Activated CD4-positive, alpha-beta T cell treated with anti-CD3 and anti-CD28 coated beads for 36 hours (primary cell): ENCODE results near the gene UMPS. TPM values are rescaled to one million over a fixed set of nuclear protein-coding genes. Genes with fewer than 3 reads are reported as not detected.
A peak's percentile ranks its signal among the peaks of the same experiment; 100 is the strongest.

Experiments used
- ATAC-seq: fragments of 200-7000 bp; cut with Tn5 transposase; one replicate; pipeline ENCODE4 v1.10.0; 2021; ENCODE audit warnings: mild to moderate bottlenecking, moderate library complexity
- CTCF ChIA-PET: fragments of 350-600 bp; sonication (Branson Sonifier 250); formaldehyde crosslinking; loops from one replicate; lab custom pipeline; 2021; ENCODE audit warnings: antibody characterized with exemption; lab: Charles Lee
- POLR2A ChIA-PET: fragments of 350-600 bp; sonication (Branson Sonifier 250); formaldehyde crosslinking; loops from one replicate; lab custom pipeline; 2021; ENCODE audit warnings: antibody characterized with exemption, inconsistent platforms; lab: Charles Lee
- DNase-seq: peaks from one replicate; pipeline ENCODE4 v3.0.0-alpha.2; 2020
- H3K27ac Mint-ChIP-seq: one replicate; pipeline ENCODE4 v1.8.0; 2021; ENCODE audit warnings: mixed read lengths
- H3K27me3 Mint-ChIP-seq: one replicate; pipeline ENCODE4 v1.8.0; 2021; ENCODE audit warnings: mixed read lengths
- H3K36me3 Mint-ChIP-seq: one replicate; pipeline ENCODE4 v1.8.0; 2021; ENCODE audit warnings: low read depth, mixed read lengths
- H3K4me1 Mint-ChIP-seq: one replicate; pipeline ENCODE4 v1.8.0; 2021; ENCODE audit warnings: mixed read lengths
- H3K4me3 Mint-ChIP-seq: one replicate; pipeline ENCODE4 v1.8.0; 2021; ENCODE audit warnings: mild to moderate bottlenecking, moderate library complexity, mixed read lengths
- H3K9me3 Mint-ChIP-seq: one replicate; pipeline ENCODE4 v1.8.0; 2021; ENCODE audit warnings: low read depth, mixed read lengths
- intact Hi-C, 2 experiments: fragments of 100-400 bp; cut with DNase I in 1 of 2; cut with micrococcal nuclease in 1 of 2; formaldehyde crosslinking; loops; one replicate each; pipeline versions ENCODE4 v1.14.2 to v1.15.1; 2022 to 2024; cut with DNase I, micrococcal nuclease
- total RNA-seq, 2 experiments: library from RNA; stranded (reverse); gene quantifications; one replicate each; pipeline ENCODE4 v1.2.3, GENCODE V29; 2021

Gene UMPS
- total RNA-seq, 2 experiments from 2014 or later = 35.9 to 42.4 TPM

DNA sequence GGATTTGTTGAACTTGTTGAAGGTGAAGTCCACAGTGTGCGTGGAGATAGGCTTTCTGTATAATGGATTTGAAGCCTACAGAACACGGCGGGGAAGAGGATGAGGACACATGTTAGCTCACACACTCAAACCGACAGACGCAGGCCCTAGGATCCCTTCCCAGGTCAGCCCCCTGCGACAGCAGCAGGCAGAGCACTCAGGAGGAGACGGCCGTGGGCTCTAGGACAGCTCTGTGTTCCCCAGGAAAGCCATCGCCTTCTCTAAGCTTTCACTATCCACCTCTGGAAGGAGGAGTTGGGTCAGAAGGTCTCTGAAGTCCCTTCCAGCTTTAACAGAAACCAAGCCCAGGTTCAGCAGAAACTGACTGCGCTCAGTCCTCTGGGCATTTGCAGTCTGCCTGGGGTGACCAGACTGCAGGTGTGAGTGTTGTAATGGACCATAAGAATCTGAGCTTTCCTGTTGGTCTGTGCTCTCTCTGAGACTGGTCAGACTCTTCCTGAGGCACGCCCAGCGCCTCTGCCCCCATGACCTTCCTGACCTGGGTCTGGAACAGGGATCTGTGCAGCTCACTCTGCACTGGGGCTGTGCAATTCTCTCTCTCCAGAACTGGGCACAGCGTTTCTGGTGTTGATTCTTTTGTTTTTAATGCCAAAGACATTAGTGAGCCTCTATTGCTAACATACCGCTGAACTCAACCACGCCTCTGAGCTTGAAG, 33.5 kb downstream of the UMPS start:
- DNase-seq = no peak
- Mint-ChIP-seq H3K4me3 (no peak overlapping the region), H3K27ac (no peak overlapping the region), H3K27me3 (no peaks in the 10 kb centered on the region), H3K4me1 (peaks cover 7% of the 10 kb centered on the region), H3K9me3 (no peaks in the 10 kb centered on the region), H3K36me3 (no peaks in the 10 kb centered on the region)
- CTCF ChIA-PET = interaction anchor here (1.6 to 8.9 kb wide), 3 partner anchors 24 to 142 kb away, joined by 7 to 151 read pairs (median 8); no protein-coding TSS in a partner anchor
- POLR2A ChIA-PET = no interaction called here
- ATAC-seq = no peak
- intact Hi-C loops = loop anchor here in 1 of 2 experiments (5.0 kb wide), 1 partner anchor 824 kb away; no protein-coding TSS in a partner anchor

DNA sequence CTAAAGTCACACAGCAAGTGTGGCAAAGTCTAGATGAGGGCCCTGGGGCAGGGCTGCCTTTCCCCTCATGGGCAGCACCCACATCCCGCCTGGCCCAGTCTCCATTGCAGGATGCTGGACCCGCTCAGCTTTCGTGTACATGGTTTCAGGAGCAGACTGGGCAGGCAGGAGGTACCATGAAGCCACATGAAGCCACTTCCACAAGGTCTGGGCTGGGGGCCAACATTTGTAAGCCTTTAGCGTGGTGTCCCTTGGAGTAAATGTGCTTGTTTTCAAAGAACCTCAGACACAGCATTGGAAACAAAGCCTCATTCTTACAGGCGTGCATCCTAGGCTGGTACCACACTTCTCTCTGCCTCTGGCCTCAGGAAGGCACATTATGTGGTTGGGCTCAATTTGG, 34.5 kb downstream of the UMPS start:
- H3K27ac Mint-ChIP-seq = no peak overlapping the region
- ChIA-PET POLR2A (no interaction called here), CTCF (interaction anchor here (0.6 to 8.9 kb wide), 2 partner anchors 71 to 138 kb away, joined by 4 to 151 read pairs; no protein-coding TSS in a partner anchor)
- intact Hi-C loops = loop anchor here in 1 of 2 experiments (5.0 kb wide), 1 partner anchor 823 kb away; no protein-coding TSS in a partner anchor
- H3K9me3 Mint-ChIP-seq = no peaks in the 10 kb centered on the region
- no peaks in the 10 kb centered on the region for H3K27me3 Mint-ChIP-seq
- no peaks in the 10 kb centered on the region for H3K36me3 Mint-ChIP-seq
- no peak for DNase-seq
- H3K4me1 Mint-ChIP-seq = peaks cover 5% of the 10 kb centered on the region
- no peak overlapping the region for H3K4me3 Mint-ChIP-seq
- ATAC-seq = no peak

DNA sequence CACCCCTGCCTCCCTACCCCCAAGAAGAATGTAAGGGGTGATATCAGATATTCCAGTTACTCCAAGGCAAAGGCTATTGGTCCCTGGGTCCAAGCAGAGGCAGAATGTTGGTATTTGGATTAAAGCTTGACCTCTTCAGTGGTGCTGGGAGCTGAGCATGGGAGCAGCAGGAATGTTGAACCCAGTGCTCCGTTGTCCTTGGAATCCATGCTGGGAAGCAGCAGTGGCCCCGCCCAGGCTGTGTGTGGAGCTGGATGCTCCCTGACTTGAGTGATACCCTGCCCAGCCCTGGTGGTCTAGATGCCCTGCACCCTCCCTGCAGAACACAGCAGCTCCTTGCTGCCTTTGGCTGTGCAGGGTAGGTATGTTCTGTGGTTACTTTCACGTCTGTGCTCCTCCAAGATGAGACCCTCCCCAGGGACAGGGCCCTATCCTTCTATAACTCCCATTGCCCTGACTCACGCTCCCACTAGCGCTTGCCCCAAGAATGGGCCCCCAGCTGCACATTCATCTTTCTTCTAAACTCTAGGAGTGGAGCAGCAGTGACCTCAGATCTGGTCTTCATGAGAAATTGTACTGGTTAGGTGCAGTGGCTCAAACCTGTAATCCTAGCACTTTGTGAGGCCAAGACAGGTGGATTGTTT, 35.1 kb downstream of the UMPS start:
- CTCF ChIA-PET = interaction anchor here (0.6 to 8.9 kb wide), 2 partner anchors 70 to 137 kb away, joined by 4 to 151 read pairs; no protein-coding TSS in a partner anchor
- Mint-ChIP-seq H3K4me3 (no peak overlapping the region), H3K27ac (no peak overlapping the region), H3K36me3 (no peaks in the 10 kb centered on the region), H3K9me3 (no peaks in the 10 kb centered on the region), H3K27me3 (no peaks in the 10 kb centered on the region), H3K4me1 (peaks cover 5% of the 10 kb centered on the region)
- no peak for DNase-seq
- ATAC-seq = no peak
- intact Hi-C loops = no loop called here
- POLR2A ChIA-PET = no interaction called here

DNA sequence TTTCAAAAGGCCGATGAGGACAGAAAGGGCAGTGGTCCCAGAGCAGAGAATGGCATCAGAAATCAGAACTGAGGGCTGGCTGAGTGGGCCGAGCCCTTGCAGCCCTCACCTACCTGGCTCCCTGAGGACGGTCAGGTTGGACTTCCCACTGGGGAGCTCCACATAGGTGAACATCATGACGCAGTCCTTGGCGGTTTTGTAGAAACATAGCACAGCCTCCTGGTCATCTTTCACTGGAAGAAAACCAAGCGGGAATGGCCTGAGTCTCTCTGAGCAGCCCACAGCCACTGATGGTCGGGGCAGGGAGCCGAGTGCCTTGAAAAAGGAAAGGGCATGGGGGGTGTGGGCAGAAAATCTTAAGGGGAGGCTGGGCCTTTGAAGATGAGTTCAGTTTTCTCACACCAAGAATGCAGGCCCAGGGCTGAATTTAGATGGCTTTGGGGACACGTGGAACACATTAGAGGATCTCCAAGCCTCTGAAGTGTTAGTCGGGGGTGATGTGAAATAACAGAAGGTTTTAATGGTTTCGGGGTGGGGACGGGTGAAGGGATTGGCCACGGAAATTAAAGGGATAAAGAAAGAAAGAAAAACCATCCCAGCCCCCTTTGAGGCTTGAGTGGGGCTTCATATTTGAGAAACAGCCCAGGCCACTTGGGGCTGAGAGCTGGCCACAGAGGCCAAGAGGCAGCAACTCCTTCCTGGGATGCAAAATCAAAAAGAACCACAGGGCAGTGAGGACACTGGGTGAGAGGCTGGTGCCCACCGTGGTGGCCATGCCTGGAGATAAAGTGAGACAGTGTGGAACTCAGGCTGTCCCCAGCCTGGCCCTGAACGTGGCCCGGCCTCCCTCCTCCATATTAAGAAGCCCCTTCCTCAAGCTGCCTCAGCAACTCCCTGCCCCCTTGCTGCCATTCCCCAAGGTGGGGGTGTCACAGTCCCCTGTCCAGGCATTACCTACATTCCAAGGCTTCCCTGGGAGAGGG, 36.2 kb downstream of the UMPS start:
- ChIA-PET POLR2A (interaction anchor here (0.6 kb wide), 1 partner anchor 22 kb away, joined by 3 read pairs; no protein-coding TSS in a partner anchor), CTCF (interaction anchor here (0.6 to 8.9 kb wide), 2 partner anchors 136 to 1391 kb away, joined by 3 to 151 read pairs; no protein-coding TSS in a partner anchor)
- Mint-ChIP-seq H3K4me3 (no peak overlapping the region), H3K36me3 (no peaks in the 10 kb centered on the region), H3K27ac (no peak overlapping the region), H3K9me3 (no peaks in the 10 kb centered on the region), H3K27me3 (peaks cover 3% of the 10 kb centered on the region), H3K4me1 (peaks cover 3% of the 10 kb centered on the region)
- intact Hi-C loops = no loop called here
- ATAC-seq (no peak), DNase-seq (no peak)

DNA sequence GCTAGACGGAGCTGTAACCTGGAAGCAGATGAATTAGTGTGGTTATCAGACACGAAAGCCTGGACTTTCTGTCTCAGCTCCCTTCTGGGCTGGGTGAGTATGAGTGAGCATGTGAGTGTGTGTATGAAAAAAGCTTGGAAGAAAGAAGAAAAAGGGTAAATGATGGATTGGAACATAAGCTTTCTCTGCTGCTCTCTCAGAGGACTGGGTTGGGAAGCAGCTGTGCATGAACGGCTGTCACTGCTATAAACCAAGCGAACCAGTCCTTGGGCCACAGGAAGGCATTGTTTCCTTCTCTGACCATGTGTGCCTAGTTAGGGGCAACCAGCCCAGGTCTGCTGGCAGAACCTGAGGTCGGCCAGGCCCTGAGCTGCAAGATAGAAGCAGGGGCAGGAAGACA, 37.0 kb downstream of the UMPS start:
- H3K4me1 Mint-ChIP-seq = no peaks in the 10 kb centered on the region
- no peaks in the 10 kb centered on the region for H3K9me3 Mint-ChIP-seq
- no peak for ATAC-seq
- ChIA-PET CTCF (interaction anchor here (0.6 to 1.0 kb wide), 2 partner anchors 134 to 657 kb away, joined by 3 to 5 read pairs; no protein-coding TSS in a partner anchor), POLR2A (no interaction called here)
- H3K36me3 Mint-ChIP-seq = no peaks in the 10 kb centered on the region
- H3K4me3 Mint-ChIP-seq = no peak overlapping the region
- H3K27ac Mint-ChIP-seq = no peak overlapping the region
- DNase-seq = no peak
- H3K27me3 Mint-ChIP-seq = peaks cover 5% of the 10 kb centered on the region
- intact Hi-C loops = no loop called here

DNA sequence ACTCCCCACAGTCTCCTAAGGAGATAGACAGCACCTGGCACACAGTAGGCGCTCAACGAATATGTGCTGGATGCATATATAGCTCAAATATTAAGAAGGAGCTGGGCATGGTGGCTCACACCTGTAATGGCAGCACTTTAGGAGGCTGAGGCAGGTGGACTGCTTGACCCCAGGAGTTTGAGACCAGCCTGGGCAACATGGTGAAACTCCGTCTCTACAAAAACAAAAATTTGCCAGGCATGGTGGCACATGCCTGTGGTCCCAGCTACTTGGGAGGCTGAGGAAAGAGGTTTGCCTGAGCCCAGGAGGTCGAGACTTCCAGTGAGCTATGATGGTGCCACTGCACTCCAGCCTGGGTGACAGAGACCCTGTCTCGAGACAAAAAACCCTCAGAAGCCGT, 37.4 kb downstream of the UMPS start:
- no peak overlapping the region for H3K4me3 Mint-ChIP-seq
- POLR2A ChIA-PET = no interaction called here
- ATAC-seq (no peak), DNase-seq (no peak)
- no peak overlapping the region for H3K27ac Mint-ChIP-seq
- intact Hi-C loops = no loop called here
- H3K9me3 Mint-ChIP-seq = no peaks in the 10 kb centered on the region
- H3K36me3 Mint-ChIP-seq = no peaks in the 10 kb centered on the region
- CTCF ChIA-PET = interaction anchor here (0.6 to 1.2 kb wide), 4 partner anchors 19 to 656 kb away, joined by 3 to 5 read pairs (median 4); no protein-coding TSS in a partner anchor
- no peaks in the 10 kb centered on the region for H3K4me1 Mint-ChIP-seq
- peaks cover 8% of the 10 kb centered on the region for H3K27me3 Mint-ChIP-seq

DNA sequence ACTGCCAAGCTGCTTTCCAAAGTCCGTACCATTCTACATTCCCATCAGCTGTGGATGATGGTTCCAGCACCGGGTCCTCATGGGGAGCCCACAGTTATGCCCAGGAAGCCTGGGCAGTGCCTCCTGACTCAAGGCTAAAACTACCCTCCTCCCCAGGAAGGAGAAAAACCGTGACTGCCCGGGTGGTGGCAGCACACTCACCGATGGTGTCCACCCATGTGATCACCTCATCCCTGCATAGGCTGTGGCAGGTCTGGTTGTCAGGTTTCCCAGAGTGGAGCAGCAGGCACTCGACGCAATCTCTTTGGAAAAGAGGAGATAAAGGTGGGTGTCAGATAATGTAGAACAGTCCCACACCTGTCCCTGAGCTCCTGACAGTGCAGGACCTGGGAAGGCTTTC, 38.6 kb downstream of the UMPS start:
- ChIA-PET POLR2A (no interaction called here), CTCF (interaction anchor here (0.6 to 1.9 kb wide), 4 partner anchors 126 to 1416 kb away, joined by 3 to 7 read pairs (median 3); no protein-coding TSS in a partner anchor)
- no peak overlapping the region for H3K27ac Mint-ChIP-seq
- H3K36me3 Mint-ChIP-seq = no peaks in the 10 kb centered on the region
- no peaks in the 10 kb centered on the region for H3K4me1 Mint-ChIP-seq
- no peaks in the 10 kb centered on the region for H3K9me3 Mint-ChIP-seq
- H3K4me3 Mint-ChIP-seq = no peak overlapping the region
- intact Hi-C loops = no loop called here
- peak; percentile 42 for ATAC-seq
- H3K27me3 Mint-ChIP-seq = peaks cover 8% of the 10 kb centered on the region
- peak; percentile 42 for DNase-seq

DNA sequence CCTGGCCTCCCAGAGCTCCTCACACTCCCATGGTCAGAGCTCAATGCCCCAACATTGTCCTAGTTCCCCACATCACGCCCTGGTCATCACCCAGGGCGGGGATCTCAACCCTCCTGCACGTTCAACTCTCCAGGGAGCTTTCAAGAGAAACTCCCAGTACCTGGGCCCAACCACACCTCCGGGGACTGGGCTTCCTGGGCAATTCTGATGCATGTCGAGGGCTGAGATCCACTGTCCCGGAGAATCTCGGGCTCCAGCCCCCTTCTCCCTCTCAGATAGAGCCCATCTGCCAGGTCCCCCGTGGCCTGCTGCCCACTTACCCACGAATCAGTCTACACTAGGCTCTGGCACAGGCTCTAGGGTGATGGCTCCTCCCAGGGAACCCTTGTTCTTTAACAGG, 39.2 kb downstream of the UMPS start:
- H3K27ac Mint-ChIP-seq = no peak overlapping the region
- DNase-seq (no peak), ATAC-seq (no peak)
- peaks cover 8% of the 10 kb centered on the region for H3K27me3 Mint-ChIP-seq
- POLR2A ChIA-PET = no interaction called here
- CTCF ChIA-PET = interaction anchor here (0.6 to 1.9 kb wide), 2 partner anchors 132 to 205 kb away, joined by 3 to 7 read pairs; no protein-coding TSS in a partner anchor
- no peak overlapping the region for H3K4me3 Mint-ChIP-seq
- H3K4me1 Mint-ChIP-seq = no peaks in the 10 kb centered on the region
- intact Hi-C loops = no loop called here
- H3K36me3 Mint-ChIP-seq = no peaks in the 10 kb centered on the region
- no peaks in the 10 kb centered on the region for H3K9me3 Mint-ChIP-seq

DNA sequence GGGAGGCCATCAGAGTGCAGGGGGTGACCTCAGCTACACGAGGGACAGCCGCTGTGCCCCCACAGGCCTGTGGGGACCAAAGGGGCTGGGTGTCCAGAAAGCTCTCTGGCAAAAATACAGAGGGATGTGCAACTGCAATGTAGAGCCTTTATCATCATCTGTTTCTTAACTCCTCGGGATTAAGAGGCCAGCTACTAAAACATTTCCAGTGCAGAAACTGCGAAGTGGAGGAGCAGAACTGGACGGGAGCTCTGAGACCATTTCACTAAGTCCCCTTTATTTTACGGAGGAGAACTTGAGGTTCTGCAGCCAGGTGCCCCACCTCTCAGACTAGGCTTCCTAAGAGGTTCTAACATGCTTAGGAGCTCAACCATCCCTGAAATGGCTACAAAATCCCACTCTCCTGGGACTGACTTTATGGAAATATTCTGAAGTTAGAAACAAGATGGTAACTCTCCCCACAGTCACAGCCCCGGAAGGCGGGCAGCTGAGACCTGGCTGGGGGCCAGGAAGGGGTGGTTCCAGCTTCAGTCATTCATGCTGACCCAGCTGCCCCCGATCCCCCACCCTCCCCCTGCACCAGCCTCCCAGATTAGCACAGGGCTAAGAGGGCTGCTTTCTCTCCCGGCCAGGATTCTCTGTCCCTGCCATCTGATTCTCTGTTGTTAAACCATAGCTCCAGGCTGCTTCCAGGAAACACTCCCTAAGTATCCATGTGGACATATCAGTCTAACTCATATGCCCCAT, 40.3 kb downstream of the UMPS start:
- H3K4me1 Mint-ChIP-seq = no peaks in the 10 kb centered on the region
- H3K27me3 Mint-ChIP-seq = peaks cover 8% of the 10 kb centered on the region
- DNase-seq (no peak), ATAC-seq (no peak)
- POLR2A ChIA-PET = no interaction called here
- H3K36me3 Mint-ChIP-seq = no peaks in the 10 kb centered on the region
- intact Hi-C loops = no loop called here
- CTCF ChIA-PET = interaction anchor here (0.5 to 1.9 kb wide), 5 partner anchors 10 to 135 kb away, joined by 3 to 10 read pairs (median 6); no protein-coding TSS in a partner anchor
- H3K27ac Mint-ChIP-seq = no peak overlapping the region
- H3K9me3 Mint-ChIP-seq = no peaks in the 10 kb centered on the region
- H3K4me3 Mint-ChIP-seq = no peak overlapping the region

DNA sequence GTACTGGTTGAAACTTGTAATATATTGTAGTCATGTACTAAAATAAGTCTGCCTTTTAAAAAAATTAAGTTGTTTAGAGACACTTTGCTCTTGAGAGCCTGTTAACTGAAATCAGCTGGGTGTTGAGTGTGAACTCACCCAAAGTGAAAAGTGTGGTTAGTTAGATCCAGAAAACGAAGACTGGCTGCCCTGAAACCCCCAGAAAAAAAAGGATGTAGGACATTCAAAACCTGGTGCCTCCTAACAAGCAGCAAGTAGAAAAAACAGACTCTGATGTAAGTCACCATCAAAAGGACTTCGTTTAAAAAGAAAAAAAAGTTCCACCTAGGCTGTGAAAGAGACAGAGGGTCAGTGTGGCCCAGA, 40.8 kb downstream of the UMPS start:
- peaks cover 8% of the 10 kb centered on the region for H3K27me3 Mint-ChIP-seq
- no peak overlapping the region for H3K4me3 Mint-ChIP-seq
- POLR2A ChIA-PET = no interaction called here
- no peak overlapping the region for H3K27ac Mint-ChIP-seq
- H3K36me3 Mint-ChIP-seq = no peaks in the 10 kb centered on the region
- no peak for DNase-seq
- intact Hi-C loops = no loop called here
- CTCF ChIA-PET = interaction anchor here (0.5 to 1.7 kb wide), 4 partner anchors 10 to 135 kb away, joined by 3 to 10 read pairs (median 4); no protein-coding TSS in a partner anchor
- no peaks in the 10 kb centered on the region for H3K9me3 Mint-ChIP-seq
- no peaks in the 10 kb centered on the region for H3K4me1 Mint-ChIP-seq
- ATAC-seq = no peak
